HEK293T (cell line): Measurements from ENCODE around the gene GPR160.

Experiments
- CTCF ChIA-PET: fragments of 350-600 bp; formaldehyde crosslinking; extraction: SDS; loops from one replicate; lab custom pipeline; 2021; ENCODE audit warnings: antibody characterized with exemption, inconsistent platforms; lab: Yijun Ruan, JAX
- POLR2A ChIA-PET: fragments of 350-600 bp; formaldehyde crosslinking; extraction: SDS; loops from one replicate; lab custom pipeline; 2020; ENCODE audit warnings: antibody characterized with exemption, inconsistent platforms; lab: Yijun Ruan, JAX
- DNase-seq: peaks from one replicate; pipeline ENCODE4 v3.0.0; 2012; ENCODE audit warnings: mixed read lengths; ENCODE audit errors: extremely low spot score
- ARNT ChIP-seq: fragments of 450-650 bp; IDR thresholded peaks from 2 replicates; pipeline ENCODE4 v1.6.1; 2017; ENCODE audit warnings: mild to moderate bottlenecking
- BHLHE40 ChIP-seq: fragments of 450-650 bp; IDR thresholded peaks from 2 replicates; pipeline ENCODE4 v1.6.1; 2016; ENCODE audit warnings: mild to moderate bottlenecking, moderate library complexity, borderline replicate concordance
- CTBP1 ChIP-seq: fragments of 450-650 bp; IDR thresholded peaks from 2 replicates; pipeline ENCODE4 v1.6.1; 2016; ENCODE audit warnings: borderline replicate concordance
- ELF4 ChIP-seq: fragments of 450-650 bp; IDR thresholded peaks from 2 replicates; pipeline ENCODE4 v1.6.1; 2017; ENCODE audit warnings: antibody characterized with exemption
- FOXA1 ChIP-seq: fragments of 450-650 bp; IDR thresholded peaks from 2 replicates; pipeline ENCODE4 v1.6.1; 2016; ENCODE audit warnings: mild to moderate bottlenecking
- FOXK2 ChIP-seq: fragments of 450-650 bp; IDR thresholded peaks from 2 replicates; pipeline ENCODE4 v1.6.1; 2016; ENCODE audit warnings: mild to moderate bottlenecking
- FOXM1 ChIP-seq: fragments of 450-650 bp; IDR thresholded peaks from 2 replicates; pipeline ENCODE4 v1.6.1; 2017; ENCODE audit warnings: mild to moderate bottlenecking, borderline replicate concordance
- HDGF ChIP-seq: fragments of 450-650 bp; IDR thresholded peaks from 2 replicates; pipeline ENCODE4 v1.6.1; 2017; ENCODE audit warnings: antibody characterized with exemption, borderline replicate concordance
- L3MBTL2 ChIP-seq: fragments of 450-650 bp; conservative IDR thresholded peaks from 2 replicates; pipeline ENCODE4 v1.6.1; 2016; ENCODE audit warnings: mild to moderate bottlenecking
- LEF1 ChIP-seq: fragments of 450-650 bp; IDR thresholded peaks from 2 replicates; pipeline ENCODE4 v1.6.1; 2017; ENCODE audit warnings: mild to moderate bottlenecking, borderline replicate concordance
- NFRKB ChIP-seq: fragments of 450-650 bp; IDR thresholded peaks from 2 replicates; pipeline ENCODE4 v1.6.1; 2016; ENCODE audit warnings: mild to moderate bottlenecking, moderate library complexity
- SP1 ChIP-seq: fragments of 450-650 bp; IDR thresholded peaks from 2 replicates; pipeline ENCODE4 v1.6.1; 2017
- SUZ12 ChIP-seq: fragments of 450-650 bp; IDR thresholded peaks from 2 replicates; pipeline ENCODE4 v1.6.1; 2016; ENCODE audit warnings: mild to moderate bottlenecking
- TARDBP ChIP-seq: fragments of 450-650 bp; IDR thresholded peaks from 2 replicates; pipeline ENCODE4 v1.6.1; 2016
- ZNF384 ChIP-seq: fragments of 450-650 bp; IDR thresholded peaks from 2 replicates; pipeline ENCODE4 v1.6.1; 2016
- TF ChIP-seq, protein P1 (sequence below): fragments of 450-650 bp; IDR thresholded peaks from 2 replicates; pipeline ENCODE4 v1.6.1; 2016

Gene GPR160

DNA sequence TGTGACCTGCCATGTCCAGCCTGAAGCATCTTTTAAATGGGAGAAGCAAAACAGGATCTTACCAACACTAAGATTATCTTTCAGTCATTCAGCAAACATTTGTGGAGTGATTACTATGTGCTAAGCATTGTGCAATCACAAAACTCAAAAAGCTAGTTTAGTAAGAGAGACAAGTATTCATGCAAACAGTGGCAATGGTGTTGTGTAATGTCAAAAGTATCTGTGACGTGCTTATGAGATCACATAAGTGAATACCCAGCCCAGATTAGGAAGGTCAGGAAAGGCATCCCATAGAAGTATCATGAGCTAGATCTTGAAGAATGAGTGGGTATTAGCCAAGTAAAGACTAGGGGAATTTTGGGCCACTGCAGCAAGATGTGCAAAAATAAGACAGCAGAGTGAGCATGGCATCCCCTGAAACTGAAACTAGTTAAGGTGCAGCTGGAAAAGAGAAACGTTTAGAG, 39.1 kb upstream of the GPR160 start:
- no peak for TF ChIP-seq HDGF
- TF ChIP-seq NFRKB = no peak
- TF ChIP-seq TARDBP = no peak
- no peak for TF ChIP-seq SUZ12
- TF ChIP-seq ZNF384 = no peak
- TF ChIP-seq ELF4 = no peak
- no peak for TF ChIP-seq L3MBTL2
- TF ChIP-seq FOXK2 = no peak
- no peak for TF ChIP-seq ARNT
- no peak for TF ChIP-seq LEF1
- no peak for TF ChIP-seq FOXM1
- DNase-seq = no peak
- ChIA-PET CTCF (no interaction called here), POLR2A (no interaction called here)

DNA sequence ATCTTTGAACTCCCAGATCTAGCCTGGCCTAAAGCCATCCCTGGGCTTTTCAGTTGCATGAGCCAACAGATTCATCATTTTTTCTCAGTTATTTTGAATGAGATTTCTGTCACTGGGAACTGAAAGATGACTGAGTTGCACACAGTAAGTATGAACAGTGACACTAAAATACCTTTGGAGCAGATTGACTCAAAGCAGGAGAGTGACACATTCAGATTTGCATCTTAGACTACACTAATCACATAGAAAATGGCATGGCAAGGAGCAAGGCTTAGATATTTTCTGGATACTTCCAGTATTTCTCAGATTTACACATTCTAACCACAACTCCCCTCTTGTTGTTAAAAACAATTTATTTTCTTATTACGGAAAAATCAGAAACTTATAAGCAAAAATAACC, 38.4 kb upstream of the GPR160 start:
- no peak for TF ChIP-seq SP1
- TF ChIP-seq FOXM1 = no peak
- TF ChIP-seq TARDBP = no peak
- TF ChIP-seq, protein P1, sequence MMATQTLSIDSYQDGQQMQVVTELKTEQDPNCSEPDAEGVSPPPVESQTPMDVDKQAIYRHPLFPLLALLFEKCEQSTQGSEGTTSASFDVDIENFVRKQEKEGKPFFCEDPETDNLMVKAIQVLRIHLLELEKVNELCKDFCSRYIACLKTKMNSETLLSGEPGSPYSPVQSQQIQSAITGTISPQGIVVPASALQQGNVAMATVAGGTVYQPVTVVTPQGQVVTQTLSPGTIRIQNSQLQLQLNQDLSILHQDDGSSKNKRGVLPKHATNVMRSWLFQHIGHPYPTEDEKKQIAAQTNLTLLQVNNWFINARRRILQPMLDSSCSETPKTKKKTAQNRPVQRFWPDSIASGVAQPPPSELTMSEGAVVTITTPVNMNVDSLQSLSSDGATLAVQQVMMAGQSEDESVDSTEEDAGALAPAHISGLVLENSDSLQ = no peak
- TF ChIP-seq CTBP1 = no peak
- TF ChIP-seq LEF1 = no peak
- TF ChIP-seq ZNF384 = no peak
- no peak for TF ChIP-seq FOXK2
- no peak for TF ChIP-seq ELF4
- no peak for TF ChIP-seq SUZ12
- TF ChIP-seq FOXA1 = no peak
- ChIA-PET POLR2A (no interaction called here), CTCF (no interaction called here)
- no peak for DNase-seq

DNA sequence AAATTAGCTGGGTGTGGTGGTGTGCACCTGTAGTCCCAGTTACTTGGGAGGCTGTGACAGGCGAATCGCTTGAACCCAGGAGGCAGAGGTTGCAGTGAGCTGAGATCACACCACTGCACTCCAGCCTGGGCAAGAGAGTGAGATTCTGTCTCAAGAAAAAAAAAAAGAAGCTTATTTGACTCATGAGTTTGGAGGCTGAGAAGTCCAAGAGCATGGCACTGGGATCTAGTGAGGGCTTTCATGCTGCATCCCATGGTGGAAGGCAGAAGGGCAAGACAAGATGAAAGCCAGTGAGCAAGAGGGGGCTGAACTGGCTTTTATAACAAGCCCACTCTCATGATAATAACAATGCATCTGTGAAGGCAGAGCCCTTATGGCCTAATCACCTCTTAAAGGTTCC, 37.7 kb upstream of the GPR160 start:
- DNase-seq = no peak
- ChIA-PET POLR2A (no interaction called here), CTCF (no interaction called here)
- no peak for TF ChIP-seq SP1
- TF ChIP-seq ARNT = no peak
- TF ChIP-seq TARDBP = no peak
- no peak for TF ChIP-seq L3MBTL2
- no peak for TF ChIP-seq LEF1
- TF ChIP-seq ELF4 = no peak
- no peak for TF ChIP-seq FOXK2
- TF ChIP-seq CTBP1 = no peak
- no peak for TF ChIP-seq SUZ12
- no peak for TF ChIP-seq FOXM1
- TF ChIP-seq NFRKB = no peak
- TF ChIP-seq, protein P1 = no peak
- no peak for TF ChIP-seq HDGF
- TF ChIP-seq ZNF384 = no peak

DNA sequence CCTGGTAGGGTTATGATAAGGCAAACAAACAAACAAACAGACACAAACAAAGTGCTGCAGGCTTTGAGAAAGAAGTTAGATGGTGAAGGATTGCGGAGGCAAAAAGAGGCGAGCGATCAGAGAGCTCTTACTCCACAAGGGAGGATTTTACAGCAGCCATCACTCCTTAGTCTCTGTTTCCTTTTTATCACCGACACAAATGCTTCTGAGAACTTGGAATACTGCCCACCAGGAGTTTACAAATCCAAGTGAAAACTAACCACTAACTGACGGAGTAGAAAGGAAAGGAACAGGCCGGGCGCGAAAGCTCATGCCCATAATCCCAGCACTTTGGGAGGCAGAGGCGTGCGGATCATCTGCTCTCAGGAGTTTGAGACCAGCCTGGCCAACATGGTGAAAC, 35.6 kb upstream of the GPR160 start:
- POLR2A ChIA-PET = no interaction called here
- no peak for TF ChIP-seq HDGF
- no peak for TF ChIP-seq ELF4
- no peak for TF ChIP-seq FOXA1
- no peak for TF ChIP-seq FOXK2
- no peak for TF ChIP-seq CTBP1
- TF ChIP-seq, protein P1 = no peak
- no peak for TF ChIP-seq BHLHE40
- TF ChIP-seq SP1 = no peak
- TF ChIP-seq ZNF384 = no peak
- TF ChIP-seq FOXM1 = no peak
- TF ChIP-seq L3MBTL2 = no peak
- no peak for TF ChIP-seq TARDBP
- no peak for TF ChIP-seq LEF1
- TF ChIP-seq ARNT = no peak
- TF ChIP-seq SUZ12 = no peak
- no peak for TF ChIP-seq NFRKB
- CTCF ChIA-PET = interaction anchor here (0.7 kb wide), 1 partner anchor 140 kb away, joined by 3 read pairs; no protein-coding TSS in a partner anchor
- DNase-seq = no peak

DNA sequence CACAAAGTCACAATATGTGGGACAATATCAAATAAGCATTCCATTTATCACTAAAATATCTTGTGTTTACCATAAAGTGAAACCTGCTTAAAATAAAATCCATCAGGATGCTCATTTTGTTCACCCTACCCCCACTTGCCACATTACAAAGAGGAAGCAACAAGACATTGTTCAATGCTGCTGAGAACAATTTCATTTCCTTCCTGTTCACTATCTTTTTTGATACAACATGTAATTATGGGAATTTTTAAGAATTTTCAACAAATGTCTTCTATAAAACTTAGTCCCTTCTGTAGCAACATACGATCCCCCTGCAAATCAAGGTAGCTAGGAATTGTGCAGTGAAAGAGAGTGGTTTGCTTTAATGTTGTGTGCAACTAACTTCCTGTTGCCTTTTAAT, 34.9 kb upstream of the GPR160 start:
- CTCF ChIA-PET = no interaction called here
- no peak for DNase-seq
- POLR2A ChIA-PET = no interaction called here
- TF ChIP-seq ARNT (no peak), ELF4 (no peak), BHLHE40 (no peak), ZNF384 (no peak), NFRKB (no peak), CTBP1 (no peak), FOXK2 (no peak), FOXM1 (no peak), HDGF (no peak), L3MBTL2 (no peak)
- TF ChIP-seq, protein P1 = no peak

DNA sequence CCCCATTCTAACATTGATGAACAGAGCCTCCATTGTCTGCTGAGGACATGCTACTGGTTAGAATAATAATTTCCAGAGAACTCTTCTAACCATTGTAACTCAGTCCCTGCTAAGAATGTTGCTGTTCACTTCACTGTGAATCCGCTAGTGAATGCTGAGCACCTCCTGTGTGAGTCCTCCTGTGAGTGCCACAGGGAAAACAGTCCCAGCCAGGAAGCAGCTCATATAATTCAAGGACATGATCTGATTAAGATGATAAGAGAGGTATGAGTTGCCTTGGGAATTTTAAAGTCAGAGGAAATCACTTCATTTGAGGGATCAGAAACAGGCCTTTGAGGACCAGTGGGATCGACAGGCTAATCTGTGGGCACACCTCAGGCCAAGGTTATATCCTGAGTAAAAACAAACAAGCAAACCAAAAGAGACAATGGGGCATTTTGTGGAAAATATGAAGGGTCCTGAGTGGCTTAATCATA, 33.9 kb upstream of the GPR160 start:
- ChIA-PET CTCF (no interaction called here), POLR2A (no interaction called here)
- TF ChIP-seq, protein P1 = no peak
- TF ChIP-seq L3MBTL2 (no peak), FOXK2 (no peak), ARNT (no peak), SP1 (no peak), LEF1 (no peak), NFRKB (no peak), ZNF384 (no peak), TARDBP (no peak), BHLHE40 (no peak), FOXM1 (no peak), FOXA1 (no peak)
- no peak for DNase-seq
